Kasumi-1 (cell line): ENCODE data around the gene INS.
"Not testable (repeated sequence)": the region's sequence is repeated elsewhere in the genome, so short reads cannot be mapped to it uniquely, and the experiment has no call there.

ENCODE experiments used
- DNase-seq, 2 experiments: peaks; one replicate each; lab custom pipeline; 2025; lab: John Stamatoyannopoulos, UW

Gene INS

GRCh38 chr11:2132874-2133240 is 28.2 kb downstream of the INS start:
- DNase-seq = no peak

GRCh38 chr11:2132246-2132645 is 28.8 kb downstream of the INS start:
- no peak for DNase-seq

- DNase-seq = no peak
Observed at GRCh38 chr11:2131371-2132236, 29.4 kb downstream of the INS start.

- no peak for DNase-seq
Observed at GRCh38 chr11:2130881-2131352, 30.1 kb downstream of the INS start.

GRCh38 chr11:2129699-2130366 is 31.2 kb downstream of the INS start:
- no peak for DNase-seq

- DNase-seq = no peak
Observed at GRCh38 chr11:2129308-2129698, 31.7 kb downstream of the INS start.

GRCh38 chr11:2128511-2129307 is 32.3 kb downstream of the INS start:
- no peak for DNase-seq

- DNase-seq = no peak
Observed at GRCh38 chr11:2128130-2128510, 32.9 kb downstream of the INS start.

- DNase-seq = no peak
Observed at GRCh38 chr11:2127482-2128129, 33.4 kb downstream of the INS start.

- DNase-seq = no peak
Observed at GRCh38 chr11:2126520-2127085, 34.4 kb downstream of the INS start.

- not testable (repeated sequence) for DNase-seq
Observed at GRCh38 chr11:2124736-2125484, 36.1 kb downstream of the INS start.

- no peak for DNase-seq
Observed at GRCh38 chr11:2123628-2123960, 37.4 kb downstream of the INS start.

GRCh38 chr11:2122907-2123627 is 37.9 kb downstream of the INS start:
- DNase-seq = no peak

- DNase-seq = no peak
Observed at GRCh38 chr11:2122222-2122906, 38.6 kb downstream of the INS start.

- no peak for DNase-seq
Observed at GRCh38 chr11:2121227-2122130, 39.5 kb downstream of the INS start.

GRCh38 chr11:2120359-2121100 is 40.5 kb downstream of the INS start:
- no peak for DNase-seq

- DNase-seq = no peak
Observed at GRCh38 chr11:2118677-2119076, 42.3 kb downstream of the INS start.

- DNase-seq = no peak
Observed at GRCh38 chr11:2116680-2117079, 44.3 kb downstream of the INS start.
